ENCODE measurements around the gene C6orf62. TPM values are rescaled to one million over a fixed set of nuclear protein-coding genes. Genes with fewer than 3 reads are reported as not detected.
"Not testable (repeated sequence)": the region's sequence is repeated elsewhere in the genome, so short reads cannot be mapped to it uniquely, and the experiment has no call there.

The C6orf62 gene
- total RNA-seq, 1 experiment from 2014 or later = 50.1 TPM

- H3K4me1 ChIP-seq; H3K27me3 ChIP-seq; H3K9me3 ChIP-seq (replicated peaks); H3K36me3 ChIP-seq; H3K4me3 ChIP-seq; H3K27ac ChIP-seq: not testable (repeated sequence)
- DNase-seq = peak; percentile 2 to 45
These were observed 23.3 kb downstream of the C6orf62 start for GRCh38 chr6:24695635-24696034.

- no peaks in the 10 kb centered on the region for H3K36me3 ChIP-seq
- DNase-seq = no peak
- H3K27ac ChIP-seq = no peak overlapping the region
- H3K4me1 ChIP-seq = no peaks in the 10 kb centered on the region
- H3K9me3 ChIP-seq (replicated peaks) = no peaks in the 10 kb centered on the region
- H3K27me3 ChIP-seq = no peaks in the 10 kb centered on the region
- no peak overlapping the region for H3K4me3 ChIP-seq
These were observed 24.8 kb downstream of the C6orf62 start for GRCh38 chr6:24694198-24694597.

- no peak for DNase-seq
- no peaks in the 10 kb centered on the region for H3K36me3 ChIP-seq
- H3K27me3 ChIP-seq = no peaks in the 10 kb centered on the region
- no peaks in the 10 kb centered on the region for H3K9me3 ChIP-seq (replicated peaks)
- H3K4me3 ChIP-seq = no peak overlapping the region
- H3K4me1 ChIP-seq = no peaks in the 10 kb centered on the region
- no peak overlapping the region for H3K27ac ChIP-seq
These were observed 25.9 kb downstream of the C6orf62 start for GRCh38 chr6:24692848-24693592.

GRCh38 chr6:24692415-24692814 is 26.5 kb downstream of the C6orf62 start:
- DNase-seq = no peak

GRCh38 chr6:24692003-24692402 is 27.0 kb downstream of the C6orf62 start:
- Histone ChIP-seq H3K36me3 (no peaks in the 10 kb centered on the region), H3K4me3 (no peak overlapping the region), H3K9me3 (replicated peaks) (no peaks in the 10 kb centered on the region), H3K27me3 (no peaks in the 10 kb centered on the region), H3K27ac (no peak overlapping the region), H3K4me1 (no peaks in the 10 kb centered on the region)
- DNase-seq = no peak

More at GRCh38 chr6:24692415-24692814, 26.5 kb downstream of the C6orf62 start:
- Histone ChIP-seq H3K27me3 (no peaks in the 10 kb centered on the region), H3K27ac (no peak overlapping the region), H3K36me3 (no peaks in the 10 kb centered on the region), H3K9me3 (replicated peaks) (no peaks in the 10 kb centered on the region), H3K4me1 (no peaks in the 10 kb centered on the region), H3K4me3 (no peak overlapping the region)

GRCh38 chr6:24691550-24691949 is 27.4 kb downstream of the C6orf62 start:
- Histone ChIP-seq H3K27me3 (no peaks in the 10 kb centered on the region), H3K4me3 (no peak overlapping the region), H3K27ac (no peak overlapping the region), H3K9me3 (replicated peaks) (no peaks in the 10 kb centered on the region), H3K4me1 (no peaks in the 10 kb centered on the region), H3K36me3 (no peaks in the 10 kb centered on the region)
- DNase-seq = no peak

- DNase-seq = no peak
These were observed 28.4 kb downstream of the C6orf62 start for GRCh38 chr6:24690593-24690992.

GRCh38 chr6:24689964-24690363 is 29.0 kb downstream of the C6orf62 start:
- Histone ChIP-seq H3K27me3 (no peaks in the 10 kb centered on the region), H3K36me3 (no peaks in the 10 kb centered on the region)
- DNase-seq = no peak

More at GRCh38 chr6:24690593-24690992, 28.4 kb downstream of the C6orf62 start:
- Histone ChIP-seq H3K36me3 (no peaks in the 10 kb centered on the region), H3K4me3 (no peak overlapping the region), H3K9me3 (replicated peaks) (no peaks in the 10 kb centered on the region), H3K27ac (no peak overlapping the region), H3K4me1 (no peaks in the 10 kb centered on the region), H3K27me3 (no peaks in the 10 kb centered on the region)

GRCh38 chr6:24686946-24687345 is 32.0 kb downstream of the C6orf62 start:
- no peaks in the 10 kb centered on the region for H3K27me3 ChIP-seq
- H3K4me3 ChIP-seq = no peak overlapping the region
- no peaks in the 10 kb centered on the region for H3K36me3 ChIP-seq
- no peaks in the 10 kb centered on the region for H3K9me3 ChIP-seq (replicated peaks)
- H3K27ac ChIP-seq = no peak overlapping the region
- H3K4me1 ChIP-seq = no peaks in the 10 kb centered on the region
- no peak for DNase-seq

More at GRCh38 chr6:24689964-24690363, 29.0 kb downstream of the C6orf62 start:
- Histone ChIP-seq H3K4me1 (no peaks in the 10 kb centered on the region), H3K27ac (no peak overlapping the region), H3K4me3 (no peak overlapping the region), H3K9me3 (replicated peaks) (no peaks in the 10 kb centered on the region)

GRCh38 chr6:24686408-24686807 is 32.5 kb downstream of the C6orf62 start:
- DNase-seq = no peak
- H3K4me3 ChIP-seq = no peak overlapping the region

GRCh38 chr6:24683297-24684296 is 35.4 kb downstream of the C6orf62 start:
- Histone ChIP-seq H3K9me3 (replicated peaks) (no peaks in the 10 kb centered on the region), H3K36me3 (no peaks in the 10 kb centered on the region), H3K27ac (no peak overlapping the region), H3K27me3 (no peaks in the 10 kb centered on the region), H3K4me3 (no peak overlapping the region), H3K4me1 (no peaks in the 10 kb centered on the region)
- DNase-seq = no peak

More at GRCh38 chr6:24686408-24686807, 32.5 kb downstream of the C6orf62 start:
- no peaks in the 10 kb centered on the region for H3K36me3 ChIP-seq
- no peaks in the 10 kb centered on the region for H3K27me3 ChIP-seq
- no peaks in the 10 kb centered on the region for H3K4me1 ChIP-seq
- no peak overlapping the region for H3K27ac ChIP-seq
- H3K9me3 ChIP-seq (replicated peaks) = no peaks in the 10 kb centered on the region

GRCh38 chr6:24680582-24680981 is 38.4 kb downstream of the C6orf62 start:
- no peaks in the 10 kb centered on the region for H3K27me3 ChIP-seq
- no peak overlapping the region for H3K27ac ChIP-seq
- no peaks in the 10 kb centered on the region for H3K9me3 ChIP-seq (replicated peaks)
- no peak overlapping the region for H3K4me3 ChIP-seq
- H3K4me1 ChIP-seq = no peaks in the 10 kb centered on the region
- DNase-seq = no peak
- no peaks in the 10 kb centered on the region for H3K36me3 ChIP-seq

- not testable (repeated sequence) for H3K9me3 ChIP-seq (replicated peaks); H3K36me3 ChIP-seq; H3K4me1 ChIP-seq
These were observed 40.1 kb downstream of the C6orf62 start for GRCh38 chr6:24678792-24679352.

GRCh38 chr6:24673625-24674024 is 45.3 kb downstream of the C6orf62 start:
- Histone ChIP-seq H3K27ac (no peak overlapping the region), H3K36me3 (no peaks in the 10 kb centered on the region), H3K4me3 (no peak overlapping the region), H3K27me3 (no peaks in the 10 kb centered on the region), H3K9me3 (replicated peaks) (no peaks in the 10 kb centered on the region), H3K4me1 (no peaks in the 10 kb centered on the region)
- DNase-seq = no peak

More at GRCh38 chr6:24678792-24679352, 40.1 kb downstream of the C6orf62 start:
- not testable (repeated sequence) for H3K4me3 ChIP-seq, H3K27ac ChIP-seq, H3K27me3 ChIP-seq, DNase-seq

Measured in SJCRH30 (cell line).